Bronchial epithelial cell (primary cell): ENCODE data around the gene AKAP6. TPM values are rescaled to one million over a fixed set of nuclear protein-coding genes. Genes with fewer than 3 reads are reported as not detected.

Experiments
- DNase-seq: peaks from one replicate; pipeline ENCODE4 v3.0.0-alpha.2; 2010; ENCODE audit warnings: low read depth
- FAIRE-seq: peaks from 2 replicates; lab custom pipeline; 2011; peaks lifted over from hg19 to GRCh38; lab: Jason Lieb, UNC
- H3K27me3 ChIP-seq: 2 replicates; pipeline ENCODE4 v1.5.1; 2011; ENCODE audit warnings: low read length; ENCODE audit not compliant: control insufficient read depth, insufficient read depth
- H3K36me3 ChIP-seq: 2 replicates; pipeline ENCODE4 v1.5.1; 2011; ENCODE audit warnings: low read length; ENCODE audit not compliant: control insufficient read depth, insufficient read depth
- H3K4me3 ChIP-seq: 2 replicates; pipeline ENCODE4 v1.5.1; 2011; ENCODE audit warnings: mild to moderate bottlenecking, low read depth, low read length, control low read depth
- total RNA-seq: library from RNA; depleted of rRNA; stranded (reverse); fragments of >200 nt; gene quantifications from 2 replicates; pipeline ENCODE4 v1.2.1, GENCODE V29; 2014
- TF ChIP-seq, protein P1 (sequence below): IDR thresholded peaks from 2 replicates; pipeline ENCODE4 v1.5.1; 2011; ENCODE audit warnings: mild to moderate bottlenecking, moderate library complexity, low read length, control low read depth, inconsistent platforms; ENCODE audit not compliant: insufficient read depth, severe bottlenecking

AKAP6 gene
- total RNA-seq, 1 donor from 2014 or later = 4.2 TPM

DNA sequence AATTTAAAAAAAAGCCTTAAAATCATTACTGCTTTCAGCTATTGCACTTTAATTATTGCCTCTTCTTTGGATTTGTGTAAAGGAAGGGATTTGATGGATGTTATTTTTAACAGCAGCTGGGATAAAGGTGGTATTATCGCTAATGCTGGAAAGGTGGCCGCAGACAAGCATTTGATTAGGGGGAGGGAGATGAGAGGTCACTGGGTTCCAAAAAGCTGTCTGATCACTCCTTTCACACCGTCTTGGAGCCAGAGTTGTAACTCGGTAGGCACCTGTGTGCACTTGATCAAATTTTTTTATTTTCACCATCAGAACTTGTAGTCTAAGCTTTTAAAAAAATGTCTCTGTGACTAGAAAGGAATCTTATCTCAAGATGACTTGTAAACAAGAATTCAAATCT is 99.8 kb downstream of the AKAP6 start:
- no peak overlapping the region for H3K4me3 ChIP-seq
- DNase-seq (no peak), FAIRE-seq (no peak)
- H3K36me3 ChIP-seq = no peaks in the 10 kb centered on the region
- no peaks in the 10 kb centered on the region for H3K27me3 ChIP-seq
- TF ChIP-seq, protein P1, sequence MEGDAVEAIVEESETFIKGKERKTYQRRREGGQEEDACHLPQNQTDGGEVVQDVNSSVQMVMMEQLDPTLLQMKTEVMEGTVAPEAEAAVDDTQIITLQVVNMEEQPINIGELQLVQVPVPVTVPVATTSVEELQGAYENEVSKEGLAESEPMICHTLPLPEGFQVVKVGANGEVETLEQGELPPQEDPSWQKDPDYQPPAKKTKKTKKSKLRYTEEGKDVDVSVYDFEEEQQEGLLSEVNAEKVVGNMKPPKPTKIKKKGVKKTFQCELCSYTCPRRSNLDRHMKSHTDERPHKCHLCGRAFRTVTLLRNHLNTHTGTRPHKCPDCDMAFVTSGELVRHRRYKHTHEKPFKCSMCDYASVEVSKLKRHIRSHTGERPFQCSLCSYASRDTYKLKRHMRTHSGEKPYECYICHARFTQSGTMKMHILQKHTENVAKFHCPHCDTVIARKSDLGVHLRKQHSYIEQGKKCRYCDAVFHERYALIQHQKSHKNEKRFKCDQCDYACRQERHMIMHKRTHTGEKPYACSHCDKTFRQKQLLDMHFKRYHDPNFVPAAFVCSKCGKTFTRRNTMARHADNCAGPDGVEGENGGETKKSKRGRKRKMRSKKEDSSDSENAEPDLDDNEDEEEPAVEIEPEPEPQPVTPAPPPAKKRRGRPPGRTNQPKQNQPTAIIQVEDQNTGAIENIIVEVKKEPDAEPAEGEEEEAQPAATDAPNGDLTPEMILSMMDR = no peak

DNA sequence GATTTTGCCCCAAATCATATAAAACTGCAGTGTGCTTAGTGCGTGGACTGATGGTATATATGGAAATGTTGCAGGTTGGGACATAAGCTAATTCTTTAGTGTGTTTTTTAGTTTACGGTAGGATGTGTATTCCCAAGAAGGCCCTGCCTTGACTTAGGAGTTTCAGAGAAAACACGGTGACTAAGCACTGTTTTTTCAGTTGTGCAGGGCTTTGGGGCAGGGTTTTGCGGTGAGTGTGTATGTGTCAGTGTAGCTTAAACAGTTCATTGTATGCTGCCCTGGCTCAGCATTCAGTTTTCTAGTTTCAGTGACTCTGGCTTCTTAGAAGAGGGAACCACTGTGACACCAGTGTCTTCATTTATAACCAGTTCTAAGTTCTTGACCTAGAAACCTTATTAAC is 101.2 kb downstream of the AKAP6 start:
- Histone ChIP-seq H3K27me3 (no peaks in the 10 kb centered on the region), H3K4me3 (no peak overlapping the region), H3K36me3 (no peaks in the 10 kb centered on the region)
- FAIRE-seq (no peak), DNase-seq (peak; percentile 57)
- TF ChIP-seq, protein P1 = no peak

DNA sequence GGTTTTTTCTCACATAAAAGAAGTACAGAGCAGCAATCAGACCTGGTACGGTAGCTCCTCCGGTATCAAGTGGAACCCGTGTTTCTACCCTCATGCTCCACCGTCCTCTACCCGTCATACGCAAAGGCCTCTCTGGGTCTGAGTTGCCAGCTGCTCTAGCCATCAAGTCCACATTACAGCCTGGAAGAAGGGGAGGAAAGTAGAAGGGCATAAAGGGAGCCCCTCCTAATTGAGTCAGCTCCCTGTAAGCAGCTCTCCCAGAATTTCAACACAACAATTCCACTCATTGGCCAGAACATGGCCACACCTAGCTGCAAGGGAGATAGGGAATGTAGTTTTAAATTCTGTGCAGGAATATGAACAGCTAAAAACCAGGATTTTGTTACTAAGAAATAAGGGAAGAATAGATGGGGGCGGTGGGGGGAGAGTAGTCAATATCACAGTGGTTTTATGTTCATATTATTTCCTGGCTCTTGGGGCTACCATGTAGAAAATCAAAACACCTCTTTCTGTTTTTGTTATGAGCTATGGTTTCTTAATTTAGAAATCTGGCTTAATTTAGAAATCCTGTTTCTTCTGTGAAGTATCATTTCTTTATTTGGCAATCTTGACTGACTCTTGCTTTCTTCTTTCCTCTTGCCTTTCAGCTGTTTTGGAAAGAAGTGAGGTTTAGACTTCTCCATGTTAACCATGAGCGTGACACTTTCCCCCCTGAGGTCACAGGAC is 103.9 kb downstream of the AKAP6 start:
- Histone ChIP-seq H3K27me3 (no peaks in the 10 kb centered on the region), H3K4me3 (no peak overlapping the region), H3K36me3 (no peaks in the 10 kb centered on the region)
- DNase-seq = no peak
- FAIRE-seq = no peak
- TF ChIP-seq, protein P1 = no peak

DNA sequence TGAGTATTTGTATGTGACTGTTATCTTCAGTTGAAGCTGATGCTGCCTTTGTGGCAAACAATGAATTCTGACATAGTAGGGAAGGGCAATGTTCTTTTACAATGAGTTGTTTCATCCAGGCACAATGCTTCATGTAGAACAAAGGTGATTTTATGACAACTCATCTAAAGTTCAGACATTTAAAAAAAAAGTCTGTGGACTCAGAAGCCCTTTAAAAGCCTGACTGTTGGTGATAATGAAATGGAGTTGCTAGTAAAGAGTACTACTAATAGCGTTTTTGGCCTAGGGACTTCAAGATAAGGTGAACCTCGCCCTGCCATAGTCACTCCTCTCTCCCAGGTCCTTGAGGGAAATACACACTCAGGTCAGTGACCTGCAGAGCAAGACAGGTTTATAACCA is 105.1 kb downstream of the AKAP6 start:
- H3K36me3 ChIP-seq = no peaks in the 10 kb centered on the region
- TF ChIP-seq, protein P1 = no peak
- DNase-seq (no peak), FAIRE-seq (no peak)
- no peak overlapping the region for H3K4me3 ChIP-seq
- no peaks in the 10 kb centered on the region for H3K27me3 ChIP-seq

DNA sequence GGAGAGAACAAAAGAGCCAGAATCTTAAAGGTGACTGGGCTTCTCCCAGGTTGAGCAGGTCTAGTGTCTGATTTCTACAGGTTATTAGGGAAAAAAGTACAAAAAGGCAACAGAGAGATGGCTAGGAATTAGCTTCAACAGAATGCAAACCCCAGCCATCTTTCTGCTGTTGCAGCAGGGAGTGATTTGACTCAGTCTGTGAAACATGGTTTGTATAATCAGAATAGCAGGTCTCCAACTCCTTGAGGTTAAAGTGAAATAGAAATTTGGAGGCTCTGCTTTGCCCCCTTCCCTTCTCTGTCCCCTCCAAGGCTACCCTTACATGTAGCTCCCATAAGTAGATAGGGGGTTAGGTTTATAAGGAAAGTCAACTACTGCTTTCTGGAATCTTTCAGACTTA is 105.8 kb downstream of the AKAP6 start:
- H3K4me3 ChIP-seq = no peak overlapping the region
- FAIRE-seq = no peak

More for the DNA sequence above, 105.8 kb downstream of the AKAP6 start:
- DNase-seq = no peak
- Histone ChIP-seq H3K27me3 (no peaks in the 10 kb centered on the region), H3K36me3 (no peaks in the 10 kb centered on the region)
- TF ChIP-seq, protein P1 = no peak
